Vagina (tissue), 2 donors: Measurements from ENCODE around the gene IFNA2. TPM values are rescaled to one million over a fixed set of nuclear protein-coding genes. Genes with fewer than 3 reads are reported as not detected.

Experiments used
- DNase-seq, 2 donors: peaks; one replicate each; pipeline ENCODE4 v3.0.0-alpha.2; 2017; ENCODE audit errors: extremely low spot score in 2 of 2
- H3K27ac ChIP-seq: fragments of 200-600 bp; sonication (generic); one replicate; pipeline ENCODE4 v1.5.1; 2019
- H3K27me3 ChIP-seq: fragments of 200-600 bp; sonication (generic); one replicate; pipeline ENCODE4 v1.5.1; 2019
- H3K36me3 ChIP-seq, 2 donors: fragments of 200-600 bp; sonication (generic); one replicate each; pipeline ENCODE4 v1.5.1; 2017 to 2019
- H3K4me1 ChIP-seq: fragments of 200-600 bp; sonication (generic); one replicate; pipeline ENCODE4 v1.5.1; 2019
- H3K4me3 ChIP-seq, 2 donors: fragments of 200-600 bp; sonication (generic); 1 replicate in 1 of 2; 2 replicates in 1 of 2; pipeline ENCODE4 v1.5.1; 2016 to 2019
- H3K9me3 ChIP-seq: fragments of 200-600 bp; sonication (generic); one replicate; pipeline ENCODE4 v1.5.1; 2019
- CTCF ChIP-seq, 3 experiments: fragments of 450-650 bp in 2 of 3; fragments of 200-600 bp in 1 of 3; sonication (generic) in 1 of 3; IDR thresholded peaks; one replicate each; pipeline ENCODE4 v1.5.1; 2017 to 2019; ENCODE audit warnings: antibody characterized with exemption in 3 of 3, mild to moderate bottlenecking in 2 of 3, moderate library complexity in 2 of 3
- POLR2A ChIP-seq, 2 donors: fragments of 450-650 bp; IDR thresholded peaks; one replicate each; pipeline ENCODE4 v1.6.1; 2017; ENCODE audit warnings: antibody characterized with exemption in 2 of 2, mild to moderate bottlenecking in 2 of 2, moderate library complexity in 2 of 2
- POLR2AphosphoS5 ChIP-seq, 2 donors: sonication (generic); formaldehyde crosslinking; IDR thresholded peaks; one replicate each; pipeline ENCODE4 v1.9.0; 2017; ENCODE audit warnings: antibody characterized with exemption in 2 of 2, mild to moderate bottlenecking in 2 of 2, low read depth in 1 of 2; ENCODE audit not compliant: insufficient read depth in 1 of 2
- intact Hi-C: fragments of 100-400 bp; cut with DNase I; formaldehyde crosslinking; loops from one replicate; pipeline ENCODE4 v1.15.1; 2023
- total RNA-seq: library from RNA; depleted of rRNA; stranded (reverse); fragments of >200 nt; gene quantifications from one replicate; pipeline ENCODE4 v1.2.3, GENCODE V29; 2016

Gene IFNA2
- total RNA-seq, 1 donor from 2014 or later: not detected

- no peak for DNase-seq
- no peaks in the 10 kb centered on the region for H3K36me3 ChIP-seq
- intact Hi-C loops: no loop called here
- no peaks in the 10 kb centered on the region for H3K27me3 ChIP-seq
- H3K4me1 ChIP-seq: no peaks in the 10 kb centered on the region
- no peak overlapping the region for H3K27ac ChIP-seq
- H3K9me3 ChIP-seq: no peaks in the 10 kb centered on the region
- no peak overlapping the region for H3K4me3 ChIP-seq
- TF ChIP-seq POLR2A (IDR thresholded peaks at IDR 0.05) (no peak), CTCF (IDR thresholded peaks at IDR 0.05) (no peak), POLR2AphosphoS5 (IDR thresholded peaks at IDR 0.05; ENCODE audit: insufficient read depth in 1 of 2, low read depth in 1 of 2) (no peak)
These were observed 43.0 kb upstream of the IFNA2 start for GRCh38 chr9:21428235-21428634.

DNA sequence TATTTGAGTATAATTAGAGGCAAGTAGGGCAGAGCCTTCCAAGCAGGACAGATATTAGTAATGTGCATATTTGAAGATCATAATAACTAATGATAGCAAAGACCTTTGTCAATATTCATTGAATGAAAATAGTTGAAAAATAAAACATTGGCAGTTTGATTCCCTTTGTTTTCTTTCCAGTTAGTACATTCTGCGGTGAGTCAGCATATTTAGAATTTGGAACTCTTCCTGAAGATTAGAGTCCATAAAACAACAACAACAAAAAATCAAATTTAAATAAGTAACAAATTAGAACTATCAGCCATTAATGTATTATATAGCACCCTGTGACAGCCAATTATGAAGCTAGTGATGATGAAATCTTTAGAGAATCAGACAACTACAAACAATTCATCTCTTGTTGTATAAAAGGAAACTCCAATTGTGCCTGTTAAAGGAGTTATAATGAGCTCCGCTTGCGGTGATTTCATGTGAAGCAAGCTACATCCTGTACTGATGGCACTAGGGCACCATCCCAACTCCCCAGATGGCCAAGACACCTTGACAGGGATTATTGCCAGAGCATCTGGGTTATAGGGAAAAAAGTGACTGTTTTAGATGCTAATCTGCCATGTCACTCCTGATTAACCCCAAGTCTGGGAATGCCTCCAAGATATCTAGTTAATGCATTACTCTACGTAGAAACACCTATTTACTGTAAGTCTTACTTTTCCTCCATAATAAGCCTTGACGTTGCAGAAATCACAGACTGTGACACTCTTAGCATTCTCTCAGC lies 30.5 kb upstream of the IFNA2 start:
- TF ChIP-seq CTCF (IDR thresholded peaks at IDR 0.05) (no peak), POLR2AphosphoS5 (IDR thresholded peaks at IDR 0.05; ENCODE audit: insufficient read depth in 1 of 2, low read depth in 1 of 2) (no peak), POLR2A (IDR thresholded peaks at IDR 0.05) (no peak)
- DNase-seq: no peak
- H3K27ac ChIP-seq: no peak overlapping the region
- intact Hi-C loops: no loop called here
- no peaks in the 10 kb centered on the region for H3K27me3 ChIP-seq
- no peak overlapping the region for H3K4me3 ChIP-seq
- H3K36me3 ChIP-seq: no peaks in the 10 kb centered on the region
- no peaks in the 10 kb centered on the region for H3K4me1 ChIP-seq
- no peaks in the 10 kb centered on the region for H3K9me3 ChIP-seq

DNA sequence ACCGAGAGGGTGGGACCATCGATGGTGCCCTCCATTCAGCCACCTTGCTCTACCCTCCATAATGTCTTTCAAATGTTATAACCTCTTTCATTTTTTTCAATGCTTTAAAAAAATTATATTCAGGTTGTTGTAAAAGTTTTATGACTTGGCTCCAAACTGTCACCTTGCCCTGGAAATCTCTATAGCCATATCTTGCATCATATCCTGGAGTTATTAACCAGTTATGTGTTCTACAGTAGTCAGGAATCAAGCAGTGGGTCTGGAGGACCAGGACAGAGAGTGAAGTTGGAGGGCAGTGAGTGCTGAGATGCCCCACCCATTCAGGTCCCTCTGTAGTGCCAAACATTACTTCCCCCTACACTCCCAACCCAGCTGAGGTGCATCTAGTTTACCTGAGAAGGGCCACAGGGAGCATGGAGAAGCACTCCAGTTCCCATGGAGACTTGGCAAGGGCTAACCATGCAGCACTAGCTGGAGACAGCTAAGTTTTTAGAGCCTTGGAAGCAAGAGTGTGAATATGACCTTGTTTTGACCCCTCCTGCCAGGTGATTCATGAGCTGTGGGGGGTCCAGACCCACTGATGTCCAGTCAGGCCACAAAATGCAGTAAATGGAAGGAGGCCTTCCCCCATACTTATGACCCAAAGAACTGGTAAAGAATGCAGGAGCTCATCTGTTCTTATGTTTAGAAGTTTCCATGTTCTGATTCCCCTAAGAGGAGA lies 29.2 kb upstream of the IFNA2 start:
- H3K27ac ChIP-seq: no peak overlapping the region
- H3K4me1 ChIP-seq: no peaks in the 10 kb centered on the region
- no peak for DNase-seq
- TF ChIP-seq POLR2A (IDR thresholded peaks at IDR 0.05) (no peak), POLR2AphosphoS5 (IDR thresholded peaks at IDR 0.05; ENCODE audit: insufficient read depth in 1 of 2, low read depth in 1 of 2) (no peak), CTCF (IDR thresholded peaks at IDR 0.05) (no peak)
- H3K27me3 ChIP-seq: no peaks in the 10 kb centered on the region
- H3K4me3 ChIP-seq: no peak overlapping the region
- no peaks in the 10 kb centered on the region for H3K9me3 ChIP-seq
- intact Hi-C loops: no loop called here
- H3K36me3 ChIP-seq: no peaks in the 10 kb centered on the region

GRCh38 chr9:21413624-21414023 lies 28.4 kb upstream of the IFNA2 start:
- DNase-seq: no peak
- no peak for TF ChIP-seq CTCF (IDR thresholded peaks at IDR 0.05)
- TF ChIP-seq POLR2A (IDR thresholded peaks at IDR 0.05): no peak
- TF ChIP-seq POLR2AphosphoS5 (IDR thresholded peaks at IDR 0.05; ENCODE audit: insufficient read depth in 1 of 2, low read depth in 1 of 2): no peak
- intact Hi-C loops: no loop called here

GRCh38 chr9:21413151-21413550 lies 28.0 kb upstream of the IFNA2 start:
- intact Hi-C loops: no loop called here
- no peak overlapping the region for H3K27ac ChIP-seq
- no peak overlapping the region for H3K4me3 ChIP-seq
- no peak for DNase-seq
- no peaks in the 10 kb centered on the region for H3K9me3 ChIP-seq
- no peak for TF ChIP-seq CTCF (IDR thresholded peaks at IDR 0.05)
- no peak for TF ChIP-seq POLR2A (IDR thresholded peaks at IDR 0.05)
- TF ChIP-seq POLR2AphosphoS5 (IDR thresholded peaks at IDR 0.05; ENCODE audit: insufficient read depth in 1 of 2, low read depth in 1 of 2): no peak
- H3K36me3 ChIP-seq: no peaks in the 10 kb centered on the region
- no peaks in the 10 kb centered on the region for H3K4me1 ChIP-seq
- H3K27me3 ChIP-seq: no peaks in the 10 kb centered on the region

More at GRCh38 chr9:21413624-21414023, 28.4 kb upstream of the IFNA2 start:
- H3K4me1 ChIP-seq: no peaks in the 10 kb centered on the region
- no peaks in the 10 kb centered on the region for H3K27me3 ChIP-seq
- no peak overlapping the region for H3K4me3 ChIP-seq
- H3K36me3 ChIP-seq: no peaks in the 10 kb centered on the region
- no peak overlapping the region for H3K27ac ChIP-seq
- no peaks in the 10 kb centered on the region for H3K9me3 ChIP-seq
